ENCODE measurements around the gene WBP4. TPM values are rescaled to one million over a fixed set of nuclear protein-coding genes. Genes with fewer than 3 reads are reported as not detected.
A peak's percentile ranks its signal among the peaks of the same experiment; 100 is the strongest.

Gene WBP4
- total RNA-seq, 2 experiments from 2014 or later, result 6.9 to 7.4 TPM

- H3K9me3 Mint-ChIP-seq, result no peaks in the 10 kb centered on the region
- ATAC-seq (ENCODE audit: poor library complexity) (peak; percentile 96), DNase-seq (peak; percentile 81 to 96 (median 88))
- ChIA-PET CTCF (interaction anchor here (1.0 kb wide), 1 partner anchor 61 kb away, joined by 3 read pairs; no protein-coding TSS in a partner anchor), POLR2A (interaction anchor here (0.7 to 1.2 kb wide), 3 partner anchors 16 to 72 kb away, joined by 3 to 4 read pairs (median 3); partner anchors contain the start of gene KBTBD7)
- TF ChIP-seq CTCF (IDR thresholded peaks at IDR 0.05), result no peak
- H3K9me3 ChIP-seq (ENCODE audit: control insufficient read depth in 1 of 2, insufficient read depth in 1 of 2, low read length in 2 of 2), result no peaks in the 10 kb centered on the region
- no peaks in the 10 kb centered on the region for H3K36me3 ChIP-seq (ENCODE audit: insufficient read depth, low read length)
- H3K4me3 ChIP-seq (ENCODE audit: low read length), result peak within 1 kb of the TSS; percentile 91
- H3K4me1 ChIP-seq (ENCODE audit: insufficient read depth, low read length), result peaks cover 37% of the 10 kb centered on the region
- H3K36me3 Mint-ChIP-seq (ENCODE audit: low read depth), result peaks cover 23% of the 10 kb centered on the region
- H3K27me3 Mint-ChIP-seq, result no peaks in the 10 kb centered on the region
- peak within 1 kb of the TSS; percentile 50 to 68 for H3K27ac ChIP-seq (ENCODE audit: low read depth in 1 of 2, low read length in 2 of 2)
- H3K4me3 Mint-ChIP-seq, result peak within 1 kb of the TSS; percentile 96
- intact Hi-C loops (cut with DNase I, micrococcal nuclease), result loop anchor here (1.0 to 10.0 kb wide), 7 partner anchors 58 to 210 kb away; partner anchors contain the start of genes KBTBD7 (in 2 of the 2), WBP4 (in 2 of the 2), MTRF1 (in 1 of the 2) and NAA16 (in 1 of the 2)
- peaks cover 54% of the 10 kb centered on the region for H3K4me1 Mint-ChIP-seq (ENCODE audit: low read depth)
- H3K27me3 ChIP-seq (ENCODE audit: control insufficient read depth in 1 of 2, insufficient read depth in 2 of 2, low read length in 2 of 2), result no peaks in the 10 kb centered on the region
- H3K27ac Mint-ChIP-seq, result peak within 1 kb of the TSS; percentile 86
Observed at GRCh38 chr13:41132512-41133152, 71.3 kb downstream of the WBP4 start, which contains the start of gene KBTBD6. KBTBD6 (minus strand) TSS chr13:41132802; CDS start chr13:41132511, 291 bp downstream.

Small RNA genes lying within 50 kb of the gene (microRNA-seq; reads per million reads assigned to microRNA genes)
- not detected for gene MIR3168 (ENCODE audit: borderline microRNAs expressed, borderline replicate concordance)

Other genes with a start within 250 kb of the WBP4 start
- gene ELF1, start 42.2 kb upstream of the WBP4 start, total RNA-seq, result 100 to 1,000 TPM; 354 to 358 TPM
- 1 to 10 TPM; 6.8 to 7.2 TPM for gene KBTBD6, start 71.3 kb downstream of the WBP4 start, total RNA-seq
- 1 to 10 TPM; 2.7 to 3.1 TPM for gene KBTBD7, start 133.1 kb downstream of the WBP4 start, total RNA-seq
- 10 to 100 TPM; 15.7 to 17.8 TPM for gene MTRF1, start 202.1 kb downstream of the WBP4 start, total RNA-seq
- gene NAA16, start 249.8 kb downstream of the WBP4 start, total RNA-seq, result 10 to 100 TPM; 76.9 to 80.5 TPM